SK-N-SH treated with all-trans-retinoic acid at 6 μM for 48 hours (cell line): ENCODE results near the gene WNK2.

Experiments used
- BACH2 ChIP-seq: fragments of 250-450 bp; sonication (Bioruptor Pico); IDR thresholded peaks from 2 replicates; pipeline ENCODE4 v1.9.0; 2021; ENCODE audit warnings: mild to moderate bottlenecking, borderline replicate concordance
- CREB5 ChIP-seq: fragments of 250-450 bp; sonication (Bioruptor Pico); IDR thresholded peaks from 2 replicates; pipeline ENCODE4 v1.5.1; 2020; ENCODE audit warnings: low read depth, mild to moderate bottlenecking, moderate library complexity
- CSRNP3 ChIP-seq: fragments of 250-450 bp; sonication (Bioruptor Pico); IDR thresholded peaks from 2 replicates; pipeline ENCODE4 v1.5.1; 2021; ENCODE audit warnings: mild to moderate bottlenecking, moderate library complexity
- GLIS3 ChIP-seq: fragments of 250-450 bp; sonication (Bioruptor Pico); IDR thresholded peaks from 2 replicates; pipeline ENCODE4 v1.5.0; 2020; ENCODE audit warnings: mild to moderate bottlenecking, moderate library complexity
- ISL1 ChIP-seq: fragments of 250-450 bp; sonication (Bioruptor Pico); IDR thresholded peaks from 2 replicates; pipeline ENCODE4 v2.1.2; 2022; ENCODE audit warnings: mild to moderate bottlenecking, moderate library complexity
- PATZ1 ChIP-seq: fragments of 250-450 bp; sonication (Bioruptor Pico); IDR thresholded peaks from 2 replicates; pipeline ENCODE4 v1.8.0; 2020; ENCODE audit warnings: mild to moderate bottlenecking, moderate library complexity, borderline replicate concordance
- RARB ChIP-seq: fragments of 250-450 bp; sonication (Bioruptor Pico); IDR thresholded peaks from 2 replicates; pipeline ENCODE4 v1.8.0; 2021; ENCODE audit warnings: mild to moderate bottlenecking, moderate library complexity
- SNAI2 ChIP-seq: fragments of 250-450 bp; sonication (Bioruptor Pico); IDR thresholded peaks from 2 replicates; pipeline ENCODE4 v1.5.0; 2020; ENCODE audit warnings: mild to moderate bottlenecking, moderate library complexity
- TOX ChIP-seq: fragments of 250-450 bp; sonication (Bioruptor Pico); IDR thresholded peaks from 2 replicates; pipeline ENCODE4 v1.8.0; 2021; ENCODE audit warnings: mild to moderate bottlenecking, moderate library complexity, borderline replicate concordance
- TSHZ2 ChIP-seq: fragments of 250-450 bp; sonication (Bioruptor Pico); IDR thresholded peaks from 2 replicates; pipeline ENCODE4 v1.5.0; 2020; ENCODE audit warnings: mild to moderate bottlenecking, moderate library complexity
- ZC3H10 ChIP-seq: fragments of 250-450 bp; sonication (Bioruptor Pico); IDR thresholded peaks from 2 replicates; pipeline ENCODE4 v1.5.1; 2021; ENCODE audit warnings: mild to moderate bottlenecking, moderate library complexity
- ZFP30 ChIP-seq: fragments of 450-650 bp; formaldehyde crosslinking; IDR thresholded peaks from 2 replicates; pipeline ENCODE4 v1.5.0; 2022; ENCODE audit warnings: mild to moderate bottlenecking, moderate library complexity
- ZNF565 ChIP-seq: fragments of 450-650 bp; formaldehyde crosslinking; conservative IDR thresholded peaks from 2 replicates; pipeline ENCODE4 v1.5.0; 2020; ENCODE audit warnings: low read depth, mild to moderate bottlenecking, moderate library complexity
- ZNF70 ChIP-seq: fragments of 450-650 bp; formaldehyde crosslinking; IDR thresholded peaks from 2 replicates; pipeline ENCODE4 v1.5.0; 2020; ENCODE audit warnings: mild to moderate bottlenecking, moderate library complexity

GRCh38 chr9:93364734-93365426 is 180.9 kb downstream of the WNK2 start:
- no peak for TF ChIP-seq ISL1
- TF ChIP-seq SNAI2 = no peak
- TF ChIP-seq ZNF565 (CRISPR knock-in tag) = no peak
- no peak for TF ChIP-seq PATZ1 (CRISPR knock-in tag)
- no peak for TF ChIP-seq TOX
- TF ChIP-seq ZNF70 (CRISPR knock-in tag) = no peak
- TF ChIP-seq RARB (CRISPR knock-in tag) = no peak
- no peak for TF ChIP-seq ZFP30 (CRISPR knock-in tag)
- TF ChIP-seq ZC3H10 (CRISPR knock-in tag) = no peak
- no peak for TF ChIP-seq GLIS3 (CRISPR knock-in tag)
- no peak for TF ChIP-seq CSRNP3
- TF ChIP-seq BACH2 (CRISPR knock-in tag) = no peak
- no peak for TF ChIP-seq CREB5
- no peak for TF ChIP-seq TSHZ2 (CRISPR knock-in tag)
